Activated T-cell treated with anti-CD3 and anti-CD28 coated beads, Interleukin-2, amount 50 U/mL, for 72 hours (primary cell): ENCODE results near the gene SLC35A5. TPM values are rescaled to one million over a fixed set of nuclear protein-coding genes. Genes with fewer than 3 reads are reported as not detected.
"Not testable (repeated sequence)": the region's sequence is repeated elsewhere in the genome, so short reads cannot be mapped to it uniquely, and the experiment has no call there.

Experiments
- ATAC-seq, 2 donors: fragments of 150-1000 bp; cut with Tn5 transposase; replicated peaks in 1 of 2; 2 replicates each; pipeline ENCODE4 v1.10.0; 2021; ENCODE audit warnings: moderate library complexity in 2 of 2, mild to moderate bottlenecking in 1 of 2
- DNase-seq, 2 donors: peaks; one replicate each; pipeline ENCODE4 v3.0.0; 2021 to 2022; ENCODE audit warnings: mixed read lengths in 1 of 2
- H3K27ac Mint-ChIP-seq: one replicate; pipeline ENCODE4 v1.8.0; 2022; ENCODE audit warnings: mild to moderate bottlenecking, moderate library complexity, mixed read lengths
- H3K27me3 Mint-ChIP-seq: one replicate; pipeline ENCODE4 v1.8.0; 2022; ENCODE audit warnings: low read depth, mixed read lengths
- H3K36me3 Mint-ChIP-seq, 2 donors: one replicate each; pipeline ENCODE4 v1.8.0; 2022; ENCODE audit warnings: mixed read lengths in 2 of 2, mild to moderate bottlenecking in 1 of 2; ENCODE audit not compliant: insufficient read depth in 2 of 2
- H3K4me1 Mint-ChIP-seq: one replicate; pipeline ENCODE4 v1.8.0; 2022; ENCODE audit warnings: low read depth, mixed read lengths
- H3K4me3 Mint-ChIP-seq, 2 donors: one replicate each; pipeline ENCODE4 v1.8.0; 2022; ENCODE audit warnings: mild to moderate bottlenecking in 2 of 2, mixed read lengths in 2 of 2, moderate library complexity in 2 of 2
- H3K9me3 Mint-ChIP-seq, 2 donors: one replicate each; pipeline ENCODE4 v1.8.0; 2022; ENCODE audit warnings: mixed read lengths in 2 of 2
- total RNA-seq, 2 donors: library from RNA; stranded (reverse); gene quantifications; one replicate each; pipeline ENCODE4 v1.2.3, GENCODE V29; 2022

SLC35A5 gene, protein sequence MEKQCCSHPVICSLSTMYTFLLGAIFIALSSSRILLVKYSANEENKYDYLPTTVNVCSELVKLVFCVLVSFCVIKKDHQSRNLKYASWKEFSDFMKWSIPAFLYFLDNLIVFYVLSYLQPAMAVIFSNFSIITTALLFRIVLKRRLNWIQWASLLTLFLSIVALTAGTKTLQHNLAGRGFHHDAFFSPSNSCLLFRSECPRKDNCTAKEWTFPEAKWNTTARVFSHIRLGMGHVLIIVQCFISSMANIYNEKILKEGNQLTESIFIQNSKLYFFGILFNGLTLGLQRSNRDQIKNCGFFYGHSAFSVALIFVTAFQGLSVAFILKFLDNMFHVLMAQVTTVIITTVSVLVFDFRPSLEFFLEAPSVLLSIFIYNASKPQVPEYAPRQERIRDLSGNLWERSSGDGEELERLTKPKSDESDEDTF
- 10 to 100 TPM; 24.8 TPM for total RNA-seq

DNA sequence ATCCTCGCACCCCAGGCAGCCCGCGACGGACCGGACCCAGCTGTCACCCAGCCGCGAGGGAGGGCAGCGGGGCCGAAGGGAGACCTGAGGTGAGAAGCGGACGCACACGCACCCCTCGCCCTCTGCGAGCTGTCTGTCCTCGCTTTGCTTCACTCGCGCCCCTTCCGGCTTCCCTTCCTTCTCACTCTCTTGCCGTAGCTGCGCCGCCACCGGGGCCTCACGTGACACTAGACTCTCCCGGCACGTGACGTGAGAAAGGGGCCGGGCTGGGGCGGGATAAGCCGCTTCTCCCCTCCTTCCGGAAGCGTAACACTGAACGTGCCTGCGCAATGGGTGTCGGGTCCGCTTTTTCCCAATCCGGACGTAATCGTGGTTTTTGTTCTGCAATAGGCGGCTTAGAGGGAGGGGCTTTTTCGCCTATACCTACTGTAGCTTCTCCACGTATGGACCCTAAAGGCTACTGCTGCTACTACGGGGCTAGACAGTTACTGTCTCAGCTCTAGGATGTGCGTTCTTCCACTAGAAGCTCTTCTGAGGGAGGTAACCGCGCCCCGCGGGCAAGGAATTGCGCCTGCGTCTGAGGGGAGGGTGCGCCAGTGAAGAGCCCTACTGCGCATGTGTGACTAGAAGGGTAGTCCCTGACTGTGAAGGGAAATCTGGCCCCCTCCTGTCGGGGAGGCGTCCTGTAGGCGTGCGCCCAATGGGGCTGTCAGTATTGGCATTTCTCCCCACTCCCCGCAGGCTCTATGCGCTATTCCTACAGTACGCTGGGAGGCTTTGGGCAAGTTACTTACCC is at the start of gene SLC35A5, which contains the start of gene ATG3:
TSS of gene SLC35A5 (plus strand) at position 312 of the 796 bp plus-strand sequence. CDS start 1,359 bp downstream, outside the sequence.
TSS of gene ATG3 (minus strand) at position 229 of the 796 bp plus-strand sequence. CDS start 434 bp downstream, outside the sequence.
- peak; percentile 86 to 88 for ATAC-seq
- Mint-ChIP-seq H3K9me3 (peaks cover 0 to 2% of the 10 kb centered on the region in 2 donors), H3K4me3 (peak within 1 kb of the TSS; percentile 95 to 96), H3K27me3 (no peaks in the 10 kb centered on the region), H3K4me1 (peaks cover 55% of the 10 kb centered on the region), H3K27ac (peak within 1 kb of the TSS; percentile 98), H3K36me3 (peaks cover 5 to 22% of the 10 kb centered on the region in 2 donors)
- peak; percentile 98 to 99 for DNase-seq

DNA sequence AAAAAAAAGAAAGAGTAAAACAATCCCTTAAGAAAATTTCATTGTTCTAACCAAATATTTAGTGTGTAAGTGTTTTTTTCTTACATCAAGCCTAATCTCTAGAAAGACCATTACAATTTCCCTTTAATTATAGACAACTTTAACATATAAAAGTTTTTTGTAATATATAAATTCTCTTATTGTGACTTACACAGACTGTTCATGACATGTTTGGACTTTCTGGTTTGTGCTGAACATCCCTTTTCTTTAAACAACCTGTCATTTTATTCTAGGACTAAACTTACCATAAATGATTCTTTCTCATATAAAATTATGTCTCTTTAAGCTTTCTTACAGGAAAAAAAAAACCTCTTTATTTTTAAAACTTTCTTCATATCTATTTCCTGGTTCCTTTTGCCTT is 49.5 kb upstream of the SLC35A5 start:
- H3K27ac Mint-ChIP-seq = peak overlapping the region; percentile 42
- peaks cover 6 to 20% of the 10 kb centered on the region in 2 donors for H3K36me3 Mint-ChIP-seq
- no peak for ATAC-seq
- no peak for DNase-seq
- no peak overlapping the region for H3K4me3 Mint-ChIP-seq
- H3K27me3 Mint-ChIP-seq = no peaks in the 10 kb centered on the region
- peaks cover 37% of the 10 kb centered on the region for H3K4me1 Mint-ChIP-seq
- H3K9me3 Mint-ChIP-seq = peaks cover 2 to 6% of the 10 kb centered on the region in 2 donors

DNA sequence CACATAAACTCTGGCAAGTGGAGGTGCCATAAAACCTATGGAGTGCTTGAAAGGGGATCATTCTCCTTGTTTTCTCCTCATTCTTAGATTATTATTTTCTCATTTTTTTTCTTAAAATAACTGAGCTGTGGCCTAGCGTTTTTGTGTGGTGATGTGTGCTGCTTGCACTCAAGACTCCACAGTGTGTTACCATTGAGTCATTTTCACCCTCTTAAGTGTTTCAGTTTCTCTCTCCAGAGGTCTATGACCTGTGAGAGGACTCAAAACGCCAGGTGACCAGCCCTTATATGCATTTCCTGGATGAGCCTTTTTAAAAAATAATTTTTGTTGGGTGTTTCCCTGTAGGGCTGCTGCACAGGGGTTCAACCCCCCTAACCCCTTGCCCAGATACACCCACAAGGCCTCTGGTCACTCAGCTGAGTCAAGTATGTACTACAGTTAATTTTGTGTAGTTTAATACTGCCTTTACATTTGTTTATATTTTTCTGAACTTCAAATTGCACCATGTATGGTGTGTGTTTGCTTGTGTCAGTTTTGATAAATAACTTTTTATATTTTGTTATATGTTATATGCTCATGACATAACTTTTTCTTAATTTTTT is 47.2 kb upstream of the SLC35A5 start:
- Mint-ChIP-seq H3K9me3 (peaks cover 5 to 6% of the 10 kb centered on the region in 2 donors), H3K4me1 (peaks cover 40% of the 10 kb centered on the region), H3K36me3 (peaks cover 6 to 19% of the 10 kb centered on the region in 2 donors), H3K27ac (no peak overlapping the region), H3K4me3 (peak overlapping the region; percentile 8 to 24), H3K27me3 (no peaks in the 10 kb centered on the region)
- DNase-seq (peak in 1 of 2 donors; percentile 29), ATAC-seq (peak; percentile 100)

DNA sequence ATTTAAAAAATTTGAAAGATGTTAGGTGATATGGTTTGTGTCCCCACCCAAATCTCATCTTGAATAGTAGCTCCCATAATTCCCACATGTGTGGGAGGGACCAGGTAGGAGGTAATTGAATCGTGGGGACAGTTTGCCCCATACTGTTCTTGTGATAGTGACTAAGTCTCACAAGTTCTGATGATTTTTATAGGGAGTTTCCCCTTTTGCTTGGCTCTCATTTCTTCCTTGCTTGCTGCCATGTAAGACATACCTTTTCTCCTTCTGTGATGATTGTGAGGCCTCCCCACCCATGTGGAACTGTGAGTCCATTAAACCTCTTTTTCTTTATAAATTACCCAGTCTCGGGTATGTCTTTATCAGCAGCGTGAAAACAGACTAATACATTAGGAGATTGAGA is 42.9 kb upstream of the SLC35A5 start:
- not testable (repeated sequence) for H3K36me3 Mint-ChIP-seq, DNase-seq, H3K4me3 Mint-ChIP-seq, H3K9me3 Mint-ChIP-seq, H3K27me3 Mint-ChIP-seq
- Mint-ChIP-seq H3K27ac (peak overlapping the region; percentile 86), H3K4me1 (peaks cover 37% of the 10 kb centered on the region)
- peak; percentile 30 to 41 for ATAC-seq

DNA sequence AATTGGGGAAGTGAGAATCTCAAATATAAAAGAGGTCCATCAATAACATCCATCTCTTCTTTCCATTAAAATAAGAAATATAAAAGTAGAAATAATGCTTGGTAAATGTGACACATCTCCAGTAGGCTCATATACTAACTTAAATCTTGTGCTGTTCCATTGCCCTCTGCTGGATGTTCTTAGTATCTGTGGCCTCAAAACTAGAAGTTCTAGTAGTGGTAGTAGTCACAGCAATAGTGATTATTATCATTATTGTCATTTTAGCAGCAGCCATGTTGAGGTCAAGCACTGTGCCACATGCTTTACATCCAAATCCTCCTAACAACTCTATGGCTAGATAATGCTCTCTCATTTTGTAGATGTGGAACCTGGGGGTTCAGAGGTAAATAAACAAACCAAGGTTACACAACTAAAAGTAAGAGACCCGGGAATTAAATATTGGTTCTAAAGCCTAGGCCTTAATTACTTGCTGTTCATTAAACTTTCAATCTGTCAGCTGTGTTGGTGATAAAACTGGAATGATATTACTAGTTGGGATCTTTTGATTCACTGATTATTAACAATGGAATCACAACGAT is 42.3 kb upstream of the SLC35A5 start:
- peak; percentile 56 to 65 for ATAC-seq
- peaks cover 31% of the 10 kb centered on the region for H3K4me1 Mint-ChIP-seq
- H3K9me3 Mint-ChIP-seq = peaks cover 2 to 3% of the 10 kb centered on the region in 2 donors
- no peak overlapping the region for H3K27ac Mint-ChIP-seq
- no peak overlapping the region for H3K4me3 Mint-ChIP-seq
- H3K27me3 Mint-ChIP-seq = no peaks in the 10 kb centered on the region
- peak; percentile 26 to 30 for DNase-seq
- peaks cover 0 to 4% of the 10 kb centered on the region in 2 donors for H3K36me3 Mint-ChIP-seq

DNA sequence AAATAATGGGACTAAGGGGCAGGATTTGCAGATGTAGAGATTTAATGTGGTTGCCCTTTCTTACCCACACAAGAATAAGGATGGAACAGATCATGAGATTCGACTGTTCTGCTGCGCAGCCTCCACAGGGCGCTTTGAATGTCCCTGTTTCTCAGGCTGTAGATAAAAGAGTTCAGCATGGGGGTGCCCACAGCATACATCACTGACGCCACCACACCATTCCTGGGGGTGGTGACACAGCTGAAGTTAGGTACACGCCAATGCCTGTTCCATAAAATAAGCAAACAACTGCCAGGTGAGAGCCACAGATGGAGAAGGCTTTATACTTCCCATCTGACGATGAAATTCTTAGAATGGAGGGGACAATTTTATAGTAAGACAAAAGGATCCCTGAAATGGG is 37.7 kb upstream of the SLC35A5 start:
- not testable (repeated sequence) for H3K4me3 Mint-ChIP-seq, DNase-seq, ATAC-seq, H3K36me3 Mint-ChIP-seq, H3K9me3 Mint-ChIP-seq, H3K4me1 Mint-ChIP-seq, H3K27me3 Mint-ChIP-seq
- H3K27ac Mint-ChIP-seq = peak overlapping the region; percentile 27

DNA sequence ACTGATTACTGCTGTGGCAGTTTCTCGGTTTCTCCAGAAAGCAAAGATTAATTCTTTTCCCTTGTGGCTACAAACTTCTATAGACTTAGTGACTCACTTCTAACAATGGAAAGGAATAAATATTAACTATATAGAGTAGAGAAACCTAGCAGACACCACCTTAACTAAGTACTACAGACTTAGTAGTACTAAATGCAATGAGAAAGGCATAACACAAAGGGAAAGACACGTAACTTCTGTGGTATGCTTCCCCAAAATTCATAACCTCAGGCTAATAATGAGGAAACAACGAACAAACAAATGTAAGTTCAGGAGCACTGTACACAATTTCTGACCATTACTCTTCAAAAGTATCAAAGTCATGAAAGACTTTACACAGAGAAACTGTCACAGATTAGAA is 31.3 kb upstream of the SLC35A5 start:
- ATAC-seq (no peak), DNase-seq (no peak)
- Mint-ChIP-seq H3K27ac (no peak overlapping the region), H3K27me3 (no peaks in the 10 kb centered on the region), H3K4me3 (no peak overlapping the region), H3K4me1 (peaks cover 4% of the 10 kb centered on the region), H3K9me3 (no peaks in the 10 kb centered on the region), H3K36me3 (peaks cover 0 to 6% of the 10 kb centered on the region in 2 donors)

DNA sequence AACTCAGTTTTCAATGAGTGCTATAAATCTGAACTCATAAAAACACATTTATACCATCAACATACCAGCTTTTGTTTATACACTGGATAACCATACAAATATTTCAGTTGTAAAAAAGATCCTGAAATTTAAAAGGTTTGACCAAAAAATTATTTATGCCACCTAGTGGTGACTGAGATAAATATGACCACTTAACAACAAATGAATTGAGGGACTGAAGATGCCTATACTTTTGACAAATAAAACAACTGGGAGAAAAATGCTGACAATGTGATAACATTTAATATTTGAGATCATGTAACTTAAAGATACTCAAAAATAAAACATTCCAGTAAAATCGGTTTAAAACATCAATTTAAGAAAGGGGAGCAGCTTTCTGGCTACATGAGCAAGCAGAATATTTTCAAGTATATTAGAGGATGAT is 30.5 kb upstream of the SLC35A5 start:
- H3K36me3 Mint-ChIP-seq = peaks cover 2 to 8% of the 10 kb centered on the region in 2 donors
- peaks cover 9% of the 10 kb centered on the region for H3K4me1 Mint-ChIP-seq
- H3K27me3 Mint-ChIP-seq = no peaks in the 10 kb centered on the region
- no peaks in the 10 kb centered on the region for H3K9me3 Mint-ChIP-seq
- DNase-seq (no peak), ATAC-seq (no peak)
- H3K27ac Mint-ChIP-seq = peak overlapping the region; percentile 12
- H3K4me3 Mint-ChIP-seq = no peak overlapping the region

DNA sequence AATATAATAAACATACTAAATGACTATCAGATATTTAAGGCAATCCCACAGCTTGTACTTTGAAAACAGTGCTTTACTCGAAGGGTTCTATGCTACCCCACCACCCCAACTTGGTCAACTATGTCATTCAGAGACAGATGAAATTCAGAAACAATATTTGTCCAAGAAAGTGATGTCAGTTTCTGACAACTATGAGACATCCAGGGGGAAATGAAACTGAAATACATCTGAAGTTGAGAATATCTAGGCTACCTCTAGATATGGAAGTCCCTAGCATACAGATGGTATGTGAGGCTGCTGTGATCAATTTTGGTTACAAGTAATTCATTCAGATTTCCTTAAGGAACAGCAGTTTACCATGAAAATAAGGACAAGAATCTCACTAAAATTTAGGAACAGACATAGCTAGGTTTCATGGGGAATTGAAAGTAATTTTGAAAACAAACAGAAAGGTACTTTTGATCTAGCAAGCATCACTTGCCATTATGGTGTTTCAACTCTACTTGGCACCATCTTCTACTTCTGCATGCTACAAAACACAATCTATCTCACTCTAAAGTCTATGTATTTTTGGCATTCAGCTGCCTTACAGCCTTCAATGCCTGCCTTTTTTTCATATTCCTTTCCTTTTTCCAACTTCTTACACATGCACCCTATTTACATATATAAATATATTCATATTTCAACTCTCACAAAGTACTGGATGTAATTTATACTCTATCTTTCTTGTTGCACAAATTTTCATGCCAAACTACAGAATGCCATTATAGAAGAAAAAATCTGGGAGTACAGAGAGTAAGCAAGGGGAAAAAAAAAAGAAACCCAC is 21.8 kb upstream of the SLC35A5 start:
- Mint-ChIP-seq H3K9me3 (no peaks in the 10 kb centered on the region), H3K27me3 (no peaks in the 10 kb centered on the region), H3K36me3 (peaks cover 2 to 24% of the 10 kb centered on the region in 2 donors), H3K27ac (peak overlapping the region; percentile 77), H3K4me3 (peak overlapping the region in 1 of 2 donors; percentile 65), H3K4me1 (peaks cover 44% of the 10 kb centered on the region)
- ATAC-seq = peak; percentile 81 to 87
- no peak for DNase-seq

DNA sequence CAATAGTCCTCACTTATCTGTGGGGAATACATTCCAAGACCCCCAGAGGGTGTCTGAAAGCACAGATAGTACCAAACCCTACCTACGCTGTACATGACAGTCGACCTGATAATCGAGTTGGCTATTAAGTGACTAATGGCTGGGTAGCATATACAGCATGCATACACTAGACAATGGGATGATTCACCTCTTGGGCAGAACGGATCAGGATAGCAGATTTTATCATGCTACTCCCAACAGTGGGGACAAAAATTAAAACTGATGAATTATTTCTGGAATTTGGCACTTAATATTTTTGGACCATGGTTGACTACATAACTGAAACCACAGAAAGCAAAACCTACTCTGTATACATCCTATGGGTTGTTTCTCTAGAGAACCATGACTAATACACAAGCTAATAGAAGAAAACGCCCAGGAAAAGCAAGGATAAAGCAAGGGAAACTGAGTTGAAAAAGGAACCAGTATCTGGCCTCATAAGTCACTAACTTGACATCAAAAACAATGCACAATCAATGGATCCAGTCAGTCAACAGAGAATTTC is 15.6 kb upstream of the SLC35A5 start:
- no peak for ATAC-seq
- Mint-ChIP-seq H3K36me3 (peaks cover 3 to 23% of the 10 kb centered on the region in 2 donors), H3K4me1 (peaks cover 20% of the 10 kb centered on the region), H3K4me3 (no peak overlapping the region), H3K27me3 (no peaks in the 10 kb centered on the region), H3K9me3 (no peaks in the 10 kb centered on the region), H3K27ac (no peak overlapping the region)
- no peak for DNase-seq

DNA sequence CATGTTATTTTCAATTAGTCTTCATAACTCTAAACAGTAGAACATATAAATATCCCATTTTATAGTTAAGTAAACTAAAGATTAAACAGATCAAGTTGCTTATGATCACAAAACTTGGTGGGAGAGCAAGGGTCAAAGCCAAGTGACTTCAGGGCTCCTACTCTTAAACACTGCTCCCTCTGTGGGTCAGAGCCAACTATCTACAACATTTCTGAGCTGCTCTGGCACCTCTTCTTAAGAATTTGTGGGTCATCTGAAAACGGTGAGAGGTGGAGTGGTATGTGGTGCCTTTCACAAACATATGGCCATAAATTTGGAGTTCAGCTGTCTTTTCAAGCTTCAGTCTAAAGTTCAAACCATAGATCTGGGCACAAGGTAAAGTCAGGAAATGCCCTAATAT is 11.0 kb upstream of the SLC35A5 start:
- peaks cover 6 to 20% of the 10 kb centered on the region in 2 donors for H3K36me3 Mint-ChIP-seq
- H3K9me3 Mint-ChIP-seq = no peaks in the 10 kb centered on the region
- no peak for DNase-seq
- H3K27ac Mint-ChIP-seq = no peak overlapping the region
- peaks cover 32% of the 10 kb centered on the region for H3K4me1 Mint-ChIP-seq
- H3K27me3 Mint-ChIP-seq = no peaks in the 10 kb centered on the region
- no peak overlapping the region for H3K4me3 Mint-ChIP-seq
- no peak for ATAC-seq
